Brain microvascular endothelial cell (primary cell): ENCODE results near the gene COL20A1.

Source experiments
- DNase-seq: peaks from one replicate; pipeline ENCODE4 v3.0.0-alpha.2; 2020
- H3K27ac ChIP-seq: fragments of 250-450 bp; sonication (Bioruptor Pico); 2 replicates; pipeline ENCODE4 v1.5.1; 2020; ENCODE audit warnings: mild to moderate bottlenecking, moderate library complexity
- H3K27me3 ChIP-seq: fragments of 250-450 bp; sonication (Bioruptor Pico); replicated peaks from 2 replicates; pipeline ENCODE4 v1.5.1; 2020; ENCODE audit warnings: mild to moderate bottlenecking
- H3K36me3 ChIP-seq: fragments of 250-450 bp; sonication (Bioruptor Pico); replicated peaks from 2 replicates; pipeline ENCODE4 v1.5.1; 2020; ENCODE audit warnings: mild to moderate bottlenecking
- H3K4me3 ChIP-seq: 2 replicates; pipeline ENCODE4 v1.5.1; 2011; ENCODE audit warnings: low read depth, mild to moderate bottlenecking, control low read depth, low read length, moderate library complexity
- in situ Hi-C: cut with HindIII; loops from 2 replicates; pipeline ENCODE4 v1.10.0; 2017; ENCODE audit warnings: low sequenced_read_pairs, low pct_ligation_motif_present
- TF ChIP-seq, protein P1 (sequence below): IDR thresholded peaks from 2 replicates; pipeline ENCODE4 v1.5.1; 2011; ENCODE audit warnings: low read depth, mild to moderate bottlenecking, moderate library complexity, low read length, control low read depth, inconsistent platforms; ENCODE audit errors: missing control alignments

The COL20A1 gene

GRCh38 chr20:63314566-63315239 lies 21.7 kb downstream of the COL20A1 start:
- no peak overlapping the region for H3K4me3 ChIP-seq
- no peak for DNase-seq
- no peaks in the 10 kb centered on the region for H3K27me3 ChIP-seq
- H3K27ac ChIP-seq: no peak overlapping the region
- in situ Hi-C loops: no loop called here
- TF ChIP-seq, protein P1, sequence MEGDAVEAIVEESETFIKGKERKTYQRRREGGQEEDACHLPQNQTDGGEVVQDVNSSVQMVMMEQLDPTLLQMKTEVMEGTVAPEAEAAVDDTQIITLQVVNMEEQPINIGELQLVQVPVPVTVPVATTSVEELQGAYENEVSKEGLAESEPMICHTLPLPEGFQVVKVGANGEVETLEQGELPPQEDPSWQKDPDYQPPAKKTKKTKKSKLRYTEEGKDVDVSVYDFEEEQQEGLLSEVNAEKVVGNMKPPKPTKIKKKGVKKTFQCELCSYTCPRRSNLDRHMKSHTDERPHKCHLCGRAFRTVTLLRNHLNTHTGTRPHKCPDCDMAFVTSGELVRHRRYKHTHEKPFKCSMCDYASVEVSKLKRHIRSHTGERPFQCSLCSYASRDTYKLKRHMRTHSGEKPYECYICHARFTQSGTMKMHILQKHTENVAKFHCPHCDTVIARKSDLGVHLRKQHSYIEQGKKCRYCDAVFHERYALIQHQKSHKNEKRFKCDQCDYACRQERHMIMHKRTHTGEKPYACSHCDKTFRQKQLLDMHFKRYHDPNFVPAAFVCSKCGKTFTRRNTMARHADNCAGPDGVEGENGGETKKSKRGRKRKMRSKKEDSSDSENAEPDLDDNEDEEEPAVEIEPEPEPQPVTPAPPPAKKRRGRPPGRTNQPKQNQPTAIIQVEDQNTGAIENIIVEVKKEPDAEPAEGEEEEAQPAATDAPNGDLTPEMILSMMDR: no peak
- H3K36me3 ChIP-seq: no peaks in the 10 kb centered on the region

DNA sequence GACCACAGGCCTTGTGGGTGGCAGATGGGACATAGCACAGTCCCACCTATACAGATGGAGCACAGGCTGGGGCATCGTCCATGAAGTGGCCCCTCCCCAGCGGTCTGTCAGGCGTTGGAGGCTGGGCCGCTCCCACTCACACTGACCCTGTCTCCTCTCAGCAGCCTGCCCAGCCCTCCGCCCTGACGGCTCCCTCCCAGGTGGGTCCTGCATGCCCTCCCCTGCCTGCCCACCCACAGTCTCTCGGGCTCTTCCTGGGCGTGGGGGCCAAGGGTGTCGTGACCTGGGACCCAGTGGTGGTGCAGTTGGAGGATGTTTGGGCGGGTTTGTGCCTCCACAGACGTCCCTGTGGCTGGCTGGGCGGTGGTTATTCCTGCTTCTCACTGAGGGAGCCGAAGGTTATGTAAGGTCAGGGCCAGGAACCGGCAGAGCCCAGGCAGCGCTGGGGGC lies 22.3 kb downstream of the COL20A1 start:
- Histone ChIP-seq H3K36me3 (no peaks in the 10 kb centered on the region), H3K27ac (no peak overlapping the region), H3K27me3 (no peaks in the 10 kb centered on the region), H3K4me3 (no peak overlapping the region)
- TF ChIP-seq, protein P1: no peak
- no peak for DNase-seq
- in situ Hi-C loops: no loop called here

- in situ Hi-C loops: no loop called here
- no peak for DNase-seq
- TF ChIP-seq, protein P1: no peak
Measured at GRCh38 chr20:63315731-63316491, 22.9 kb downstream of the COL20A1 start.

GRCh38 chr20:63316502-63316921 lies 23.5 kb downstream of the COL20A1 start:
- Histone ChIP-seq H3K4me3 (no peak overlapping the region), H3K36me3 (no peaks in the 10 kb centered on the region), H3K27ac (no peak overlapping the region), H3K27me3 (no peaks in the 10 kb centered on the region)
- TF ChIP-seq, protein P1: no peak
- in situ Hi-C loops: no loop called here
- no peak for DNase-seq

More at GRCh38 chr20:63315731-63316491, 22.9 kb downstream of the COL20A1 start:
- Histone ChIP-seq H3K4me3 (no peak overlapping the region), H3K36me3 (no peaks in the 10 kb centered on the region), H3K27me3 (no peaks in the 10 kb centered on the region), H3K27ac (no peak overlapping the region)

DNA sequence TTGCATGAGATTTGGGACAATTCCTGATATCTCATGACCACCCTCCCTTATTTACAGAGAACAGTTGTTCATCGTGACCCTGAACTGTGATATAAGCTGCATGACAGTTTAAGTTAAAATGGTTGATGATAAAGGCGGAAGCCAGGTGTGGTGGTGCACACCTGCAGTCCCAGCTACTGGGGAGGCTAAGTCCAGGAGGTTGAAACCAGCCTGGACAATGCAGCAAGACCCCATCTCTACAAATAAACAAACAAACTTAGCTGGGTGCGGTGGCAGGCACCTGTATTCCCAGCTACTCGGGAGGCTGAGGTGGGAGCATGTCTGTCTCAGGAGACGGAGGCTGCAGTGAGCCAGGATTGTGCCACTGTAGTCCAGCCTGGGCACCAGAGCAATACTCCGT lies 24.1 kb downstream of the COL20A1 start:
- Histone ChIP-seq H3K27me3 (no peaks in the 10 kb centered on the region), H3K4me3 (no peak overlapping the region), H3K36me3 (no peaks in the 10 kb centered on the region), H3K27ac (no peak overlapping the region)
- TF ChIP-seq, protein P1: no peak
- no peak for DNase-seq
- in situ Hi-C loops: no loop called here
